Measurements from ENCODE around the gene VEGFA.

The VEGFA gene

DNA sequence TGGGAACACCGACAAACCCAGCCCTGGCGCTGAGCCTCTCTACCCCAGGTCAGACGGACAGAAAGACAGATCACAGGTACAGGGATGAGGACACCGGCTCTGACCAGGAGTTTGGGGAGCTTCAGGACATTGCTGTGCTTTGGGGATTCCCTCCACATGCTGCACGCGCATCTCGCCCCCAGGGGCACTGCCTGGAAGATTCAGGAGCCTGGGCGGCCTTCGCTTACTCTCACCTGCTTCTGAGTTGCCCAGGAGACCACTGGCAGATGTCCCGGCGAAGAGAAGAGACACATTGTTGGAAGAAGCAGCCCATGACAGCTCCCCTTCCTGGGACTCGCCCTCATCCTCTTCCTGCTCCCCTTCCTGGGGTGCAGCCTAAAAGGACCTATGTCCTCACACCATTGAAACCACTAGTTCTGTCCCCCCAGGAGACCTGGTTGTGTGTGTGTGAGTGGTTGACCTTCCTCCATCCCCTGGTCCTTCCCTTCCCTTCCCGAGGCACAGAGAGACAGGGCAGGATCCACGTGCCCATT is 15.3 kb downstream of the VEGFA start:
- no peak for DNase-seq (ENCODE audit: low read depth in 2 of 2)

- DNase-seq (ENCODE audit: low read depth in 2 of 2) = no peak
Measured at GRCh38 chr6:43785904-43786303, 15.9 kb downstream of the VEGFA start.

DNA sequence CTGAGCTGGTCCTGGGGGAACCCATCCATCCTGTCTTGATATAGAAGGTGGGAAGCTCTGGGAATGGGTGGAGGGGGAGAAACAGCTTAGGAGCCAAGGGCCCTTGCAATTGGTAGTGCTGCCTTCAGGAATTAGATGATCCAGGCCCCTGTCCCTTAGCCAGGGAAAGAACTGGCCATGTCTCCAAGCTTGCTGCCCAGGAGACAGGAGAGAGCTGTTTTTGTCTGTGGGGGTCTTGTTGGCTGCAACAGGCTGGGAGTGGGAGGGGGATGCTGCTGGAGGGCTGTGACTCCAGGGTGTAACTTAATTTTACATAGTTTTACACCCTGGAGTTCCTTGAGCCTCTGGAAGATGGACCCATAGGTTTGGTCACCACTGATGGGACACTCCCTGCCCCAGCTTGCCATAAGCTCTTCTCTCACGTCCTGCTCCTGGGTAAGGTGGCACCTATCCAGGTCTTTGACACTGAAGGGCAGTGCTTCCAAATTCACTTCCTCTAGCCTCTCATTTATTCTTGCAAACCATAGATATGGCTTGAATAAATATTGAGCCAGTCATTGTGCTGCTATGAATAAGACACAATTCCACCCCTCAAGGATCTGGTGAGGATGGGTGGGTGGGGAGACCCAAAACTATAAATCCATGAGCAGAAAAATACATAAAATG is 16.8 kb downstream of the VEGFA start:
- no peak for DNase-seq (ENCODE audit: low read depth in 2 of 2)

GRCh38 chr6:43788301-43788700 is 18.3 kb downstream of the VEGFA start:
- no peak for DNase-seq (ENCODE audit: low read depth in 2 of 2)

DNA sequence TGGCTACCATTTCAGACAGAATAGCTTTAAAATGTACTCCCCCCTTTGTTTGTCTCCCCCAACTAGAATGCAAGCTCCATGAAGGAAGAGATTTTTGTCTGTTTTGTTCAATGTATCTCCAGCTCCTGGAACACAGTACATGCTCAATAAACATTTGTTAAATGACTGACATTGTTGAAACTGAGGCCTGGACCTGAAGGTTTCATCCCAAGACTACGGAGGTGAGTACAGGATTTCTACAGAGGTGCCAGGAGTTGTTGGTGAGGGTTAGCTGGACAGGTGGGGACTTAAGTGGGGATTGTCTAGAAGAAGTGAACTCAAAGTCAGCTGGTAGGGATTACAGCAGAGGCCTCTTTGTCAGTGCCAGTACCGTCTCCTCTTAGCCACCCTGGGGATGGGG is 19.4 kb downstream of the VEGFA start:
- DNase-seq (ENCODE audit: low read depth in 2 of 2) = no peak

- no peak for DNase-seq (ENCODE audit: low read depth in 2 of 2)
Measured at GRCh38 chr6:43790031-43790430, 20.0 kb downstream of the VEGFA start.

DNA sequence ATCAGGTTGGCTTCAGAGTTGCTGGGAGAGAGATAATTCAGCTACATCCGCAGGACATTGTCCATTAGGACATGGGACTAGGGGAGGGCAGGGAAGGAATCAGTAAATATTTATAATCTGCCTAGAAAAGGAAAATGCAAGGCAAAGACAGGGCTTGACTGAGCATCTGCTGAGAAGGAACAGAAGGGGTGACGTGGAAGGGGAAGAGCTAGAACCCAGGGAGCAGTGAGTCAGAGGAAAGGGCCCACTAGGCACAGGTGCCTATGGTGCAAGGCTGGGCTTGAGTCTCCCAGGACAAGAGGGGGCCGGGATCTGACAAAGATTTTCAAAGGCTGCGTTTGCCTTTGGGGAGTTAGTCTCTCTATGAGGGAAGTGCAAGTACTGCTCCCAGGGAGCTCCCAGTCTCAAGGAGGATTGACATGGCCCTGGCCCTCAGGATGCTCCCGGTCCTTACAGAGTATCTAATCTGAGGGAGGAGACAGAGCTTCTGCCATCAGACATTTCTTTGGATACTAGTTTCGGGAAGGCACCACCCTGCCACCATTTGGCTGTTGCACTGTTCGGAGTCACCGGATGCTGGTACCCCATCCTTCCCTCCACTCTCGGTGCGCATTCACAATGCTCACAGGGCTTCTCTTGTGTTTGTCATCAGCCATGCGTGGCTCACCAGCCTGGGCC is 21.9 kb downstream of the VEGFA start:
- DNase-seq (ENCODE audit: low read depth in 2 of 2) = no peak

GRCh38 chr6:43793154-43793874 is 23.3 kb downstream of the VEGFA start:
- DNase-seq (ENCODE audit: low read depth in 2 of 2) = no peak

- no peak for DNase-seq (ENCODE audit: low read depth in 2 of 2)
Measured at GRCh38 chr6:43793875-43794242, 23.8 kb downstream of the VEGFA start.

DNA sequence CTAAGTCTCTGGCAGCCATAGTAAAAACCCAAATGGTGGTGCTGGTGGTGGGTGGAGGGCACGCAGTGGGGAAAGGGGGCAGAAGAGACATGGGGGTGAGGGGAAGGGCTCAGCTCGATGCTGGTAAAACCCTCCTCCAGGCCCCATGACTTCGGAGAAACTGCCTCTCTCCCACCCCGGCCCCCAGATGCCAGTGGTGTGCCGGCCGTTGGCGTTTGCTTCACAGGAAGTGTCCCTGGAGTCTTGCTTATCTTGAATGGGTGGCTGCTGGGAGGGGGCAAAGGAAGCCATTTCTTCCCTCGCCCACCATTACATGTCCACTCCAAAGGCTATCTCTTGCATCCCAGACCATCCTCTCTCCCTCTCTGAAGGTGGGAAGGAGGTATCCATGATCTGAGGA is 25.4 kb downstream of the VEGFA start:
- DNase-seq (ENCODE audit: low read depth in 2 of 2) = no peak

GRCh38 chr6:43796168-43796567 is 26.2 kb downstream of the VEGFA start:
- DNase-seq (ENCODE audit: low read depth in 2 of 2) = no peak

DNA sequence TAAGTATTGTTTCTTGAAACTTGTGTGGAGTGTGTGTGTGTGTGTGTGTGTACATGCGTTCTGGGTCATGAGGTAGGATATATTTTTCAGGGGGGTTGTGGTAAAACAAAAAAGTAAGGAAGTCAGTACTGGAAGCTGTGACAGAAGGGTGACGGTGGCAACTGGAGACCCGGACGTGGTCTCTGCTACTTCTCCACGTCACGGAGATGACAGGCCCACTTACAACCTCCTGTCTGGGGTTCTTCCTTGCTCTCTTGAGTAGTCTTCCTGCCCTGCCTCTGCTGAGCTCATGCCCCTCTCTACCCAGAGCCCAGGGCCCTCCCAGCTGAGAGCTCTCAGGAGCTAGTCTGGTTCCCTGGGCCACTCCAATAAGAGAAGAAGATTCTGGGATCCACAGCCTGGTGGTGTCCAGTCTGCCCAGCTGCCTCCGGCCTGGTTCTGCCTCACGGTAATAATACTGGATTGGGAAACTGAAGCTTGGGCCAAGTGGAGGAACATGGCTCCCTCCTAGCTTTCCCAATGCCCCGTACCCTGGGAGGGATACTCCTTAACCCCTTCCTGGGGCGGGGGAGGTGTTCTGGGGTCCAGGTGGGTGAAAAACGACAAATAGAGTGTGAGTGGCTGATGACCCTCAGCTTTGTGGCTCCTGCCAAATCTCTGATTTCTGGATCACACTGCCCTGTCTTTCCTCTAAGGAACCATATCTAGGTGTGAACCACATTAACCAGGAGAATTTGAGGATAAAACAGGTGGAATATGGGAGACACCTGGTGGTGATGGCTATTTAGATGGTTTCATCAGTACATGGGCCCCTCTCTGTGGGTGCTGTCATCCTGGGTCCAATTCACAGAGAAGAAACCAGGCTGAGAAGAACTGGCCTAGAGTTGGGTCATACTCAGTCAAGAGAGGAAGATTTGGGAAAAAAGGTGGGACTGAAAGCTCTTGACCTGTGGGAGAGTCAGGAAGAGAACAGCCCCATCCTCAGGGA is 27.2 kb downstream of the VEGFA start:
- DNase-seq (ENCODE audit: low read depth in 2 of 2) = no peak

GRCh38 chr6:43797919-43798318 is 27.9 kb downstream of the VEGFA start:
- DNase-seq (ENCODE audit: low read depth in 2 of 2) = no peak

GRCh38 chr6:43798688-43799444 is 28.9 kb downstream of the VEGFA start:
- no peak for DNase-seq (ENCODE audit: low read depth in 2 of 2)

GRCh38 chr6:43799551-43800297 is 29.7 kb downstream of the VEGFA start:
- no peak for DNase-seq (ENCODE audit: low read depth in 2 of 2)

GRCh38 chr6:43800298-43800623 is 30.2 kb downstream of the VEGFA start:
- no peak for DNase-seq (ENCODE audit: low read depth in 2 of 2)

- DNase-seq (ENCODE audit: low read depth in 2 of 2) = no peak
Measured at GRCh38 chr6:43800746-43801494, 30.9 kb downstream of the VEGFA start.

DNA sequence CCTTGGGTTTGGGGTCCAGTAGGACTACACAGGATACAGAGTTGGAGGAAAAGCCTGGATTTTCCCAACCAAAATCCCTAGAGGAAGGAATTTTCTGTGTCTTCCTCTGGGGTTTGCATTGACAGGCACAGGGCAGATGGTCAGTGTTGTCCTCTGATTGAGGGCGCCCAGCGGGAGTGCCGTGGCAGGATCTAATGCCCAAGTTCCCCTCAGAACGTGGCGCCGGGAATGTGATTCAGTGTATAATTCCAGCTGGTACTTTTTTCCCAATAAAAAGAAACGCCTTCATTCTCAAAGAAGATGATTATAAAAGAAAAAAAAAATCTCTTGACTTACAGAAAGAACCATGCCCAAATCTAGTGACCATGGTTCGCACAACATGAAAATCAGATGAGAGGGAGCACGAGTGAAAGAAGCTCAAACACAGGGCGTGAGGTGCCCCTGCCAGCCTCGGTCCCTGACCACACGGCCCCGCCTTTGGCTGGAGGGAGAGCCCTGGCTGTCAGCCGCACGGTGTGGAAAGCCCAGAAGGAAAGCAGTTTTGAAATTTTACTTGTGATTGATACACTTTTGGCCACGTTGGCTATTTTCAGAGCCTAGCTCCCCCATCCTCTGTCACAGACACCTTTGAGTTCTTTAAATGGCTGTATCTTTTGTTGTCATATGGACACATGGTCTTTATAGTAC is 31.6 kb downstream of the VEGFA start:
- DNase-seq (ENCODE audit: low read depth in 2 of 2) = no peak

All from stimulated activated CD8-positive, alpha-beta memory T cell treated with anti-CD3 and anti-CD28 coated beads, Interleukin-7, amount 100 ng/mL, for 1 hour (primary cell).